HPDE6-E6E7 (cell line): Measurements from ENCODE around the gene EN2.

Experiments
- DNase-seq: peaks from one replicate; pipeline ENCODE4 v3.0.0; 2011; ENCODE audit warnings: missing footprints; ENCODE audit errors: extremely low spot score

The EN2 gene

GRCh38 chr7:155464183-155464582 lies 6.3 kb downstream of the EN2 start:
- no peak for DNase-seq

- no peak for DNase-seq
Observed at GRCh38 chr7:155464948-155465739, 7.2 kb downstream of the EN2 start.

- DNase-seq, result no peak
Observed at GRCh38 chr7:155465761-155466141, 7.8 kb downstream of the EN2 start.

- no peak for DNase-seq
Observed at GRCh38 chr7:155466142-155466813, 8.3 kb downstream of the EN2 start.

GRCh38 chr7:155466814-155467733 lies 9.1 kb downstream of the EN2 start:
- no peak for DNase-seq

GRCh38 chr7:155467846-155468784 lies 10.2 kb downstream of the EN2 start:
- DNase-seq, result no peak

GRCh38 chr7:155468785-155469148 lies 10.8 kb downstream of the EN2 start:
- DNase-seq, result no peak

- no peak for DNase-seq
Observed at GRCh38 chr7:155469311-155470185, 11.6 kb downstream of the EN2 start.

- DNase-seq, result no peak
Observed at GRCh38 chr7:155470186-155470487, 12.2 kb downstream of the EN2 start.

GRCh38 chr7:155470686-155471638 lies 13.0 kb downstream of the EN2 start:
- DNase-seq, result no peak

- no peak for DNase-seq
Observed at GRCh38 chr7:155471718-155472117, 13.8 kb downstream of the EN2 start.

GRCh38 chr7:155477476-155477875 lies 19.5 kb downstream of the EN2 start:
- DNase-seq, result no peak

GRCh38 chr7:155481764-155482163 lies 23.8 kb downstream of the EN2 start:
- DNase-seq, result no peak

- no peak for DNase-seq
Observed at GRCh38 chr7:155482511-155483183, 24.7 kb downstream of the EN2 start.

- no peak for DNase-seq
Observed at GRCh38 chr7:155483245-155483644, 25.3 kb downstream of the EN2 start.

- no peak for DNase-seq
Observed at GRCh38 chr7:155483868-155484325, 26.0 kb downstream of the EN2 start.

- DNase-seq, result no peak
Observed at GRCh38 chr7:155484483-155485399, 26.8 kb downstream of the EN2 start.
